Stimulated activated naive CD4-positive, alpha-beta T cell treated with Interleukin-2 at 50 U/mL for 16 hours (primary cell): ENCODE measurements around the gene HPCAL1.
"Not testable (repeated sequence)": the region's sequence is repeated elsewhere in the genome, so short reads cannot be mapped to it uniquely, and the experiment has no call there.

ENCODE experiments used
- DNase-seq: peaks from one replicate; lab custom pipeline; 2025; lab: John Stamatoyannopoulos, UW

Gene HPCAL1

GRCh38 chr2:10302479-10303180 lies at the start of gene HPCAL1:
Gene HPCAL1 (plus strand): TSS chr2:10302904. CDS start chr2:10419758, 116,854 bp downstream.
- peak; percentile 73 for DNase-seq

- no peak for DNase-seq
Measured at GRCh38 chr2:10253596-10254372, 48.9 kb upstream of the HPCAL1 start.

DNA sequence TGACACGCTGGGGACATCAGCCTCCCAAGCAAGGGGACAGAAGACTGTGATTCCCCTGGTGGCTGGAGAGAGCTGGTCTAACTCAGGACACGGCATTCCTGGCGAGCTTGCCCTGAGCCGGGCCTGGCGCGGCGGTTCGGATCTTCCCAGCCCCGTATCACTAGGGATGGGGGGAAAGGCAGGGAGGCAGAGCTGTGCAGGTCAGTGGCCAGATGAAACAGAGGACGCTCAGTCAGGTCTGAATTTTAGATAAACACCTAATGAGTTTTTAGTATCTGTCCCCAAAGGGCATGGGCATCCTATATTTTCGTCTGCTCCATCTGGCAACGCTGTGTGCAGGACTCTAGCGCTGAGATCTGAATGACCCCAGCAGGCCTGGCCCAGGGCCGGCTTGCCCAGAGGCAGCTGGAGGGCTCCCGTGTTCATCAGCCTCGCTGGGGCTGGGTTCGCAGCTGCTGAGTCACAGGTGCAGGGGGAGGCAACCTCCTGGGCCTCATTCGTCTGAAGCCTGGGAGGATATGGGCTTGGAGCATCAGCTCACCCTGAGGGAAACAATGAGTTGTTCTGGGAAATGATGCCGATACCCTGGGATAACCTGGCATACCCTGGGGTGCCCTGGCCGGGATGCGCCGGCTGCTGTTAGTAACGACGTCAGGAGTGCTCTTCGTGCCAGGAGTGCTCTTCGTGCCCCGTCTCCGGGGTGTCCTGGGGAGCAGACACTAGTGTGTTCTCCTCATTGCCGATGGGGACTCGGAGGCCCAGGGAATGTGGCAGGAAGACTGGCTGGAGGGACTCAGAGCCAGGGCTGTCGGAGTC lies 48.1 kb upstream of the HPCAL1 start:
- no peak for DNase-seq

GRCh38 chr2:10255189-10256030 lies 47.3 kb upstream of the HPCAL1 start:
- no peak for DNase-seq

DNA sequence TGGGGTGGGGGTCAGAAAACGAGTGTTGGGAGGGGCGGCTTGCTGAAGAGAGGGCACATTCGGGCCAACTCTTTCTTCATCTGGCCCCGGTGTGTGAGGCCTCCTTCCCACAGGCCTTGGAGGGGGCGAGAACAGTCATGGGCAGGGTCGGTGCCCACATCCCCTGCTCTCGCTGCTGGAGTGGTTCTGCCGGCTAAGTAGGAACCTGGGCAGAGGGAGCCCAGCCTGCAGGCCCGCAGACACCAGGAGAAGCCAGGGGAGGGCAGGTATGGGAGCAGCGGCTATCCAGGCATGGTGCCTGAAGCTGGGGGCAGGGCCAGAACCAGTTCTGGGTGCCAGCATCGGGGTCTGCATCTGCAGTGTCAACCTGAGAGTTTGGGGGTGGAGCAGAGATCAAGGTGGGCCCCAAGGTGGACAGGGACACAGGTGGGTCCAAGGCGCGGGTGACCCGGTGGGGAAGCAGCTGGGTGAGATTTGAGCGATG lies 46.6 kb upstream of the HPCAL1 start:
- no peak for DNase-seq

DNA sequence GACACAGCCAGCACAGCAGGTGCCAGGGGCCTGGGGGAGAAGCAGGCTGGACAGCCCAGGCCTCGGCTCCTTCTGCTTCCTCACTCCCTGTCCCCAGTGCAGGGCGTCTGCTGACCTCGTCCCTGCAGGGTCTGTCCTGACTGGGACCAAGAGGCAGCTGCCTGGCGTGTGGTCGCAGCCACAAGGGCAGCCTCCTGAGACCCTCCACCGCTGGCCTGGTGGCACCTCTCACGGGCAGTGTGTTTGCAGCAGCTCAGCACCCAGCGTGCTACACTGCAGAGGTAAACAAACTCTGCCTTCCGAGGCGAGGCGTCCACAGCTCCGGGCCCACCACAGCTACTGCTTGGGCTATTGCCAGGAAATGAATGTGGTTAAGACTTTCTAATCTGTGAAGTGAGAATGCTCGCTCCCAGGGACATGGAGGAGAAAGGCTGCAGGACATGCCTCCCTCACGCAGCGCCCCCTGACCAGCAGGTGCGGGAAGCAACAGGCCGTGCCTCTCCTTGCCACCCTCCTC lies 46.1 kb upstream of the HPCAL1 start:
- DNase-seq: no peak

- DNase-seq: no peak
Measured at GRCh38 chr2:10257036-10257435, 45.7 kb upstream of the HPCAL1 start.

DNA sequence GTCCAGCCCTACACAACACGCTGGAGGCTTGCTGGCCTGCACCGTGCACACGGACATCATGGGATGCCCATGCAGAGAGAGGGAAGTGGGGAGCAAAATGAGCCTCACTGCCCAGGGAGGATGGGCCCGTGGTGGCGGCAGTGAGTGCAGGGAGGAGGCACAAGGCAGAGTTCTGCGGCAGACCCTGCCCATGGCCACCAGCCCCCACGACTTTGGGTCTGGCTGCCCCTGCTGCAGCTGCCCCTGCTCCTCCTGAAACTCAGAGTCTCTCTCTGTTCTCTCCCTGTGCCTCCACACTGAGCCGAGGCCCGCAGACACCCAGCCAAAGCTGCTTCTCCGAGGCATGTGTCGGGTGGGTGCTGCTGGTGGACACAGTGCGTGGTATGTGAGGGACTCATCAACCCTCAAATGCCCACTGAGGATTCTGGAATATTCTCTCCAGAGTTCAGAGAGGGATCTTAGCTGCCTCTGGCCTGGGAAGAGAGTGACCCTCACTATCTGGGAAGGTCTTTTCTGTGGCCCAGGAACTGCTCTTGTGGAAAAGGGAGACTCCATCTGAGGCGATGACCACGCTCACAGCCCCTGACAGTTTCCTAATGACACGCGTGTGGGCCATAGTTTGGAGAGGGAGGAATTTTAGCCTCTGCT lies 45.1 kb upstream of the HPCAL1 start:
- no peak for DNase-seq

GRCh38 chr2:10258326-10258725 lies 44.4 kb upstream of the HPCAL1 start:
- DNase-seq: no peak

DNA sequence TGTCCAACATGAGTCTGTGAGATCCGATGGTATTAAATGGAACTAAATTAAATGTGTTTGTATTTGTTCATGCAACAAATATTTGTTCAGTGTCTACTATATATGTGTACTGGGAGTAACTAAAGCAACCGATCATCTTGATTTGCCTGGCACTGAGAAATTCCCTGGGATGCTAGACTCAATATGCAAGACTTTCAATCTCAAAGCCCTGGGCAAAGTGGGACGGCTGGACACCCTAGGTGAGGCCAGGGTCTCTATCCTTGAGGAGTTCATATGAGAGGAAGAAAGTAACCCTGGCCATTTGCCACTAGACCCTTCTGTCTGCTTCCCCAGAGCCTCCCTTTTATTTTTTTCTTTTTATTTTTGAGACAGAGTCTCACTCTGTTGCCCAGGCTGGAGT lies 44.0 kb upstream of the HPCAL1 start:
- DNase-seq: no peak

GRCh38 chr2:10260130-10260529 lies 42.6 kb upstream of the HPCAL1 start:
- no peak for DNase-seq

- not testable (repeated sequence) for DNase-seq
Measured at GRCh38 chr2:10263526-10263925, 39.2 kb upstream of the HPCAL1 start.

GRCh38 chr2:10264506-10265328 lies 38.0 kb upstream of the HPCAL1 start:
- no peak for DNase-seq

GRCh38 chr2:10265329-10266132 lies 37.2 kb upstream of the HPCAL1 start:
- no peak for DNase-seq

DNA sequence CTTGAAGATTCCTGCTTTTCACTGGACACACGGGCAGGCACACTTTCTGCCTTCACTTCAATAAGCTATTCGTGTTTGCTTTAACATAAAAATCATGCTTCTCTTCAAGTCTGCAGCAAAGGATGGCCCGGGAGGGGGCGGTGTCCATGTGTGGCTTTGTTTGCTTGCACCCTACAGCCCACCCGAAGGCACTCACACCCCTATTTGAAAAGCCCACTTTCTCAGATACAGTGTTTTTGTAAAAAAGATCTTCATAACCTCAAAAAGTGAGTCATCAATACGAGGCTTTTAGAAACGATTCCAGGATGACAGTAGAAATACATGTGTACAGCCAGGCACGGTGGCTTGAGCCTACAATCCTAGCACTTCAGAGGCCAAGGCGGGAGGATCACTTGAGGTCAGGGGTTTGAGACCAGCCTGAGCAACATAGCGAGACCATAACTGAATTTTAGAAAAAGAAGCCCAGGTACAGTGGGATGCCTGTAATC lies 36.5 kb upstream of the HPCAL1 start:
- no peak for DNase-seq

- DNase-seq: no peak
Measured at GRCh38 chr2:10267036-10267435, 35.7 kb upstream of the HPCAL1 start.

GRCh38 chr2:10267551-10268465 lies 34.9 kb upstream of the HPCAL1 start:
- DNase-seq: no peak

- DNase-seq: no peak
Measured at GRCh38 chr2:10269291-10269690, 33.4 kb upstream of the HPCAL1 start.
